Kidney (tissue), 14 donors: ENCODE results near the gene SLCO3A1. TPM values are rescaled to one million over a fixed set of nuclear protein-coding genes. Genes with fewer than 3 reads are reported as not detected.

ENCODE experiments used
- DNase-seq, 5 donors: peaks; one replicate each; pipeline ENCODE4 v3.0.0-alpha.2; 2013 to 2020
- FAIRE-seq: peaks from 2 replicates; lab custom pipeline; 2012; peaks lifted over from hg19 to GRCh38; lab: Jason Lieb, UNC
- H3K27ac ChIP-seq, 2 donors: one replicate each; pipeline ENCODE4 v1.7.0; 2013; ENCODE audit warnings: low read depth in 2 of 2, low read length in 2 of 2, inconsistent platforms in 1 of 2
- H3K27me3 ChIP-seq: one replicate; pipeline ENCODE4 v1.7.1; 2013; ENCODE audit warnings: low read length, inconsistent platforms; ENCODE audit not compliant: control insufficient read depth, insufficient read depth
- H3K36me3 ChIP-seq, 3 donors: one replicate each; pipeline versions ENCODE4 v1.7.0 to v1.7.1; 2013; ENCODE audit warnings: low read length in 3 of 3, control low read depth in 1 of 3, inconsistent platforms in 1 of 3; ENCODE audit not compliant: insufficient read depth in 3 of 3, control insufficient read depth in 2 of 3
- H3K4me1 ChIP-seq, 3 donors: one replicate each; pipeline versions ENCODE4 v1.7.0 to v1.7.1; 2013; ENCODE audit warnings: low read length in 3 of 3, inconsistent platforms in 1 of 3, low read depth in 1 of 3; ENCODE audit not compliant: control insufficient read depth in 2 of 3, insufficient read depth in 2 of 3
- H3K4me3 ChIP-seq, 3 donors: one replicate each; pipeline versions ENCODE4 v1.7.0 to v1.8.1; 2013; ENCODE audit warnings: low read length in 3 of 3, control low read depth in 1 of 3, inconsistent platforms in 1 of 3
- H3K9ac ChIP-seq, 3 donors: one replicate each; pipeline versions ENCODE4 v1.7.0 to v1.7.1; 2013; ENCODE audit warnings: low read length in 3 of 3, control low read depth in 1 of 3, inconsistent platforms in 1 of 3
- H3K9me3 ChIP-seq, 3 donors: one replicate each; pipeline versions ENCODE4 v1.7.0 to v1.7.1; 2013; ENCODE audit warnings: low read length in 3 of 3, control low read depth in 1 of 3, inconsistent platforms in 1 of 3; ENCODE audit not compliant: control insufficient read depth in 2 of 3, insufficient read depth in 1 of 3
- CTCF ChIP-seq: IDR thresholded peaks from 3 replicates; pipeline ENCODE4 v1.5.1; 2012; ENCODE audit warnings: mild to moderate bottlenecking, moderate library complexity, borderline replicate concordance; ENCODE audit not compliant: insufficient read depth; ENCODE audit errors: extremely low read depth
- intact Hi-C: fragments of 100-400 bp; cut with DNase I; formaldehyde crosslinking; loops from one replicate; pipeline ENCODE4 v1.11.1; 2022
- polyA plus RNA-seq: library from polyadenylated mRNA; stranded (reverse); fragments of 350-450 nt; fragmentation: Illumina TruSeq; extraction: RNeasy Lipid Tissue Mini Kit (QIAGEN cat#74804); gene quantifications from one replicate; pipeline ENCODE4 v1.2.3, GENCODE V29; 2014; ENCODE audit warnings: low read depth, low replicate concordance; ENCODE audit not compliant: insufficient read depth
- total RNA-seq: library from RNA; stranded (reverse); fragmentation: NEBNext Ultra II Directional; extraction: Animal tissue kit (Norgen Biotek cat#: 25700); gene quantifications from one replicate; pipeline ENCODE4 v1.2.1, GENCODE V29; 2021
- donor health status: control.
- donor health status: control.
- donor health status: control.
- donor health status: control.
- donor health status: control.
- donor health status: DM: yes; HTN: yes; CAD: no.
- donor health status: Normal renal cell carcinoma (clear cell type).

The SLCO3A1 gene
- total and polyA plus RNA-seq, 2 donors from 2014 or later = 12.8 to 59.4 TPM

DNA sequence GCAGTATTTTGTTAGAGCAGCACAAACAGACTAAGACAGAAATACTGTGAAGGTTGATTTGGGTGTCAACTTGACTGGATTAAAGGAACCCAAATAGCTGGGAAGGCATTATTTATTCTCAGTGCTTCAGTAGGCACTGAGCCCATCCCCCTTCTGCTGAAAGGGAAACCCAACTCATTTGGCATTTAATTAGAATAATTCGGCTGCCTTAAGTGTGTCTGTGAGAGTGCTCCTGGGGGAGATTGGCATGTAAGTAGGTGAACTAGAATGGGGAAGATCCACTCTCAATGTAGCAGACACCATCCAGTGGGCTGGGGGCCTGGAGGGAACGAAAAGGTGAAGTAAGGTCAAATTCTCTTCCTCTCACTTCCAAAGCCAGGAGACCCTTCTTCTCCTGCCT lies 20.5 kb upstream of the SLCO3A1 start:
- no peak for DNase-seq
- no peak for TF ChIP-seq CTCF
- H3K9me3 ChIP-seq = no peaks in the 10 kb centered on the region
- H3K27ac ChIP-seq = no peak overlapping the region
- H3K36me3 ChIP-seq = no peaks in the 10 kb centered on the region
- no peak overlapping the region for H3K9ac ChIP-seq
- no peak overlapping the region for H3K4me3 ChIP-seq
- intact Hi-C loops = no loop called here
- no peaks in the 10 kb centered on the region for H3K4me1 ChIP-seq
- no peaks in the 10 kb centered on the region for H3K27me3 ChIP-seq
- no peak for FAIRE-seq

DNA sequence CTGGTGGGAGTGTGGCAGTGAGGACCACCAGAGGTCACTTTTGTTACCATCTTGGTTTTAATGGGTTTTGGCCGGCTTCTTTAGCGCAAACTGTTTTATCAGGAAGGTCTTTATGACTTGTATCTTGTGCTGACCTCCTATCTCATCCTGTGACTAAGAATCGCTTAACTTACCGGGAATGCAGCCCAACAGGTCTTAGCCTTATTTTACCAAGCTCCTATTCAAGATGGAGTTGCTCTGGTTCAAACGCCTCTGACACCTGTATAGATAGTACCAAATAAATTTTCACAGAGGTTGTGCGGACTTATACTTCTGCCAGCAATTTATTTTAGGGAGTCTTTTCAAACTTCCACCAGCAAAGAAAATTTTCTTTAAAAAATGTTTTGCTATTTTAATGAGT lies 13.6 kb upstream of the SLCO3A1 start:
- Histone ChIP-seq H3K27me3 (no peaks in the 10 kb centered on the region), H3K9ac (no peak overlapping the region), H3K9me3 (peaks cover 0 to 6% (median 0%) of the 10 kb centered on the region in 3 donors), H3K4me3 (no peak overlapping the region), H3K27ac (no peak overlapping the region), H3K4me1 (no peaks in the 10 kb centered on the region), H3K36me3 (no peaks in the 10 kb centered on the region)
- TF ChIP-seq CTCF = no peak
- intact Hi-C loops = no loop called here
- no peak for FAIRE-seq
- DNase-seq = no peak

GRCh38 chr15:91841861-91842260 lies 11.6 kb upstream of the SLCO3A1 start:
- H3K9me3 ChIP-seq = peaks cover 0 to 6% (median 0%) of the 10 kb centered on the region in 3 donors
- TF ChIP-seq CTCF = no peak
- H3K27ac ChIP-seq = no peak overlapping the region
- H3K36me3 ChIP-seq = no peaks in the 10 kb centered on the region
- H3K27me3 ChIP-seq = no peaks in the 10 kb centered on the region
- H3K4me1 ChIP-seq = no peaks in the 10 kb centered on the region
- no peak overlapping the region for H3K9ac ChIP-seq
- intact Hi-C loops = no loop called here
- H3K4me3 ChIP-seq = no peak overlapping the region
- DNase-seq (no peak), FAIRE-seq (no peak)

DNA sequence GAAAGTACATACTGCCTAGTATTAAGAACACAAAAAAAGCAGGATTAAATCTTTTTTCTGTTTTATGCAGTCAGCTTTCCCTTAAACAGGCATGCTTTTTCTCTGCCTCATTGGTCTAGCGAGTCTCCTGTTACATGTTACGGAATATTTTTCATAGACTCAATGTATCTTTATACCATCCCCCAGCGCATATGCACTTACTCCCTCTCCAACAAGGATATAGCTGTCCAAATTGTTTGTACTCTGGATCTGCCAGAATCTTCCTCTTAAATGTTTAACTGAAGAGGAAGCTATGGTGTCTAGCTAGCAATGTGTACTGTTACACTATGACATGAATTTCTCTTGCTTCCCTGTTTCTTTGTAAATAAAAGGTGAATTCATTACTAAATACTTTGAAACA lies 9.2 kb upstream of the SLCO3A1 start:
- Histone ChIP-seq H3K27ac (no peak overlapping the region), H3K27me3 (no peaks in the 10 kb centered on the region), H3K9ac (no peak overlapping the region), H3K36me3 (no peaks in the 10 kb centered on the region), H3K4me1 (no peaks in the 10 kb centered on the region), H3K4me3 (no peak overlapping the region), H3K9me3 (peaks cover 0 to 6% (median 0%) of the 10 kb centered on the region in 3 donors)
- no peak for TF ChIP-seq CTCF
- no peak for DNase-seq
- intact Hi-C loops = no loop called here
- FAIRE-seq = no peak
